Measurements from ENCODE around the gene GALNT2.

DNA sequence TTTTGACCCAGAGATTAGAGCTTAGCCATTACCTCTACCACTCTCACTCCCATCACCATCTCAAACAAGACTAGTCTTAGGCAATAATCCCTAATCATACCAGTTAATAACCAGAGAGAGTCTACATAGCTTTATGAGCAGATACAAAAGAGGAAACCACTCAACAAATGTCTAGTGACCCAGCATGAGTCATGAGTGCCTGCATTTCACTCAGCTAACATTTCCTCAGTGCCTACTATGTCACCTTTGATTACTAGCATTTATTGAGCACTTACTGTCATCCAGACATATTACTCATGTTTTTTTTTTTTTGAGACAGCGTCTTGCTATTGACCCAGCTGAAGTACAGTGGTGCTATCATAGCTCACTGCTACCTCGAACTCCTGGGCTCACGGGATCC is 35.9 kb upstream of the GALNT2 start:
- TF ChIP-seq, protein P1, sequence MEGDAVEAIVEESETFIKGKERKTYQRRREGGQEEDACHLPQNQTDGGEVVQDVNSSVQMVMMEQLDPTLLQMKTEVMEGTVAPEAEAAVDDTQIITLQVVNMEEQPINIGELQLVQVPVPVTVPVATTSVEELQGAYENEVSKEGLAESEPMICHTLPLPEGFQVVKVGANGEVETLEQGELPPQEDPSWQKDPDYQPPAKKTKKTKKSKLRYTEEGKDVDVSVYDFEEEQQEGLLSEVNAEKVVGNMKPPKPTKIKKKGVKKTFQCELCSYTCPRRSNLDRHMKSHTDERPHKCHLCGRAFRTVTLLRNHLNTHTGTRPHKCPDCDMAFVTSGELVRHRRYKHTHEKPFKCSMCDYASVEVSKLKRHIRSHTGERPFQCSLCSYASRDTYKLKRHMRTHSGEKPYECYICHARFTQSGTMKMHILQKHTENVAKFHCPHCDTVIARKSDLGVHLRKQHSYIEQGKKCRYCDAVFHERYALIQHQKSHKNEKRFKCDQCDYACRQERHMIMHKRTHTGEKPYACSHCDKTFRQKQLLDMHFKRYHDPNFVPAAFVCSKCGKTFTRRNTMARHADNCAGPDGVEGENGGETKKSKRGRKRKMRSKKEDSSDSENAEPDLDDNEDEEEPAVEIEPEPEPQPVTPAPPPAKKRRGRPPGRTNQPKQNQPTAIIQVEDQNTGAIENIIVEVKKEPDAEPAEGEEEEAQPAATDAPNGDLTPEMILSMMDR (IDR thresholded peaks at IDR 0.05): no peak
- no peak for TF ChIP-seq POLR2A (IDR thresholded peaks at IDR 0.05)
- no peak for TF ChIP-seq EP300 (IDR thresholded peaks at IDR 0.05)

Data from ovary (tissue), 3 donors.